ENCODE data around the gene HSDL2.

DNA sequence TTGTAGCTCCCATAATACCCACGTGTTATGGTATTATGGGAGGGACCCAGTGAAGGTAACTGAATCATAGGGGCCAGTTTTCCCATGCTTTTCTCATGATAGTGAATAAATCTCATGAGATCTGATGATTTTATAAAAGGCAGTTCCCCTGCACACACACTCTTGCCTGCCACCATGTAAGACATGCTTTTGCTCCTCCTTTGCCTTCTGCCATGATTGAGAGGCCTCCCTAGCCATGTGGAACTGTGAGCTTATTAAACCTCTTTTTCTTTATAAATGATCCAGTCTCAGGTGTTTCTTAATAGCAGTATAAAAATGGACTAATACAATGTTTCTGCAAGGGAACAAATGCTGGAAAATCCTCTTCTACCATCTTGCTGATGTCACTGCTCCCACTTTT is 10.1 kb upstream of the HSDL2 start:
- TF ChIP-seq, protein P1, sequence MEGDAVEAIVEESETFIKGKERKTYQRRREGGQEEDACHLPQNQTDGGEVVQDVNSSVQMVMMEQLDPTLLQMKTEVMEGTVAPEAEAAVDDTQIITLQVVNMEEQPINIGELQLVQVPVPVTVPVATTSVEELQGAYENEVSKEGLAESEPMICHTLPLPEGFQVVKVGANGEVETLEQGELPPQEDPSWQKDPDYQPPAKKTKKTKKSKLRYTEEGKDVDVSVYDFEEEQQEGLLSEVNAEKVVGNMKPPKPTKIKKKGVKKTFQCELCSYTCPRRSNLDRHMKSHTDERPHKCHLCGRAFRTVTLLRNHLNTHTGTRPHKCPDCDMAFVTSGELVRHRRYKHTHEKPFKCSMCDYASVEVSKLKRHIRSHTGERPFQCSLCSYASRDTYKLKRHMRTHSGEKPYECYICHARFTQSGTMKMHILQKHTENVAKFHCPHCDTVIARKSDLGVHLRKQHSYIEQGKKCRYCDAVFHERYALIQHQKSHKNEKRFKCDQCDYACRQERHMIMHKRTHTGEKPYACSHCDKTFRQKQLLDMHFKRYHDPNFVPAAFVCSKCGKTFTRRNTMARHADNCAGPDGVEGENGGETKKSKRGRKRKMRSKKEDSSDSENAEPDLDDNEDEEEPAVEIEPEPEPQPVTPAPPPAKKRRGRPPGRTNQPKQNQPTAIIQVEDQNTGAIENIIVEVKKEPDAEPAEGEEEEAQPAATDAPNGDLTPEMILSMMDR (IDR thresholded peaks at IDR 0.05): no peak
- TF ChIP-seq POLR2A (IDR thresholded peaks at IDR 0.05): no peak

All from testis (tissue), 2 donors.